B cell (primary cell): Measurements from ENCODE around the gene MCOLN1. TPM values are rescaled to one million over a fixed set of nuclear protein-coding genes. Genes with fewer than 3 reads are reported as not detected.

Experiments used
- ATAC-seq: fragments of 200-7000 bp; cut with Tn5 transposase; one replicate; pipeline ENCODE4 v1.10.0; 2021; ENCODE audit warnings: low read depth, mild to moderate bottlenecking, moderate number of reproducible peaks, moderate library complexity
- CTCF ChIA-PET: fragments of 350-600 bp; sonication (Branson Sonifier 250); formaldehyde crosslinking; loops from one replicate; lab custom pipeline; 2021; ENCODE audit warnings: antibody characterized with exemption, inconsistent platforms; lab: Charles Lee
- POLR2A ChIA-PET: fragments of 350-600 bp; sonication (Branson Sonifier 250); formaldehyde crosslinking; loops from one replicate; lab custom pipeline; 2021; ENCODE audit warnings: antibody characterized with exemption; lab: Charles Lee
- DNase-seq: peaks from one replicate; pipeline ENCODE4 v3.0.0; 2013
- H2AFZ ChIP-seq: 2 replicates; pipeline ENCODE4 v1.6.1; 2012; ENCODE audit warnings: mild to moderate bottlenecking, low read depth, low read length; ENCODE audit not compliant: insufficient read depth, poor library complexity, severe bottlenecking
- H3K27ac ChIP-seq, 2 donors: 1 replicate in 1 of 2; 2 replicates in 1 of 2; pipeline ENCODE4 v1.5.1; 2012 to 2013; ENCODE audit warnings: low read length in 2 of 2, mild to moderate bottlenecking in 2 of 2, moderate library complexity in 1 of 2
- H3K27me3 ChIP-seq, 4 experiments: fragments of 200-600 bp in 1 of 4; sonication (generic) in 1 of 4; replicated peaks in 1 of 4; 1 replicate in 2 of 4; 2 replicates in 2 of 4; pipeline versions ENCODE4 v1.6.1 to v1.7.0; 2013 to 2016; ENCODE audit warnings: low read length in 3 of 4, mild to moderate bottlenecking in 2 of 4, mixed read lengths in 1 of 4, moderate library complexity in 1 of 4; ENCODE audit not compliant: insufficient read depth in 4 of 4, control insufficient read depth in 3 of 4; ENCODE audit errors: control extremely low read depth in 1 of 4
- H3K36me3 ChIP-seq, 2 experiments: replicated peaks in 1 of 2; 1 replicate in 1 of 2; 2 replicates in 1 of 2; pipeline versions ENCODE4 v1.6.1 to v1.7.1; 2013; ENCODE audit warnings: low read length in 1 of 2; ENCODE audit not compliant: insufficient read depth in 2 of 2, control insufficient read depth in 1 of 2; ENCODE audit errors: control extremely low read depth in 1 of 2, extremely low read depth in 1 of 2
- H3K4me1 ChIP-seq, 2 donors: fragments of 200-600 bp in 1 of 2; sonication (generic) in 1 of 2; 1 replicate in 1 of 2; 2 replicates in 1 of 2; pipeline versions ENCODE4 v1.5.1 to v1.6.1; 2013 to 2017; ENCODE audit warnings: low read length in 2 of 2; ENCODE audit not compliant: control insufficient read depth in 2 of 2, insufficient read depth in 2 of 2
- H3K4me2 ChIP-seq: replicated peaks from 2 replicates; pipeline ENCODE3; 2012; ENCODE audit warnings: mild to moderate bottlenecking, low read depth, low read length; ENCODE audit not compliant: poor library complexity, severe bottlenecking
- H3K4me3 ChIP-seq, 5 experiments: fragments of 200-600 bp in 1 of 5; sonication (generic) in 1 of 5; 1 replicate in 3 of 5; 2 replicates in 2 of 5; pipeline versions ENCODE4 v1.5.1 to v1.7.0; 2011 to 2016; ENCODE audit warnings: low read length in 4 of 5, mild to moderate bottlenecking in 4 of 5, low read depth in 2 of 5, control low read depth in 1 of 5, moderate library complexity in 1 of 5; ENCODE audit not compliant: insufficient read depth in 1 of 5; ENCODE audit errors: control extremely low read depth in 1 of 5, extremely low read depth in 1 of 5
- H3K79me2 ChIP-seq: fragments of 200-600 bp; sonication (generic); one replicate; pipeline ENCODE4 v1.6.0; 2016; ENCODE audit warnings: low read length; ENCODE audit not compliant: control insufficient read depth, insufficient read depth
- H3K9ac ChIP-seq: fragments of 200-600 bp; sonication (generic); 2 replicates; pipeline ENCODE4 v1.6.1; 2017; ENCODE audit warnings: mild to moderate bottlenecking, low read length, moderate library complexity
- H3K9me3 ChIP-seq, 3 donors: one replicate each; pipeline versions ENCODE4 v1.6.1 to v1.7.1; 2013; ENCODE audit warnings: low read length in 2 of 3; ENCODE audit not compliant: control insufficient read depth in 2 of 3, insufficient read depth in 1 of 3; ENCODE audit errors: control extremely low read depth in 1 of 3
- H4K20me1 ChIP-seq: 2 replicates; pipeline ENCODE4 v1.6.0; 2012; ENCODE audit warnings: mild to moderate bottlenecking, low read length; ENCODE audit not compliant: insufficient read depth, control insufficient read depth, poor library complexity, severe bottlenecking
- H3K27ac Mint-ChIP-seq: one replicate; pipeline ENCODE4 v1.8.0; 2021; ENCODE audit warnings: mixed read lengths
- H3K27me3 Mint-ChIP-seq: one replicate; pipeline ENCODE4 v1.8.0; 2021; ENCODE audit warnings: mixed read lengths
- H3K4me1 Mint-ChIP-seq: one replicate; pipeline ENCODE4 v1.8.0; 2021; ENCODE audit warnings: mixed read lengths
- H3K4me3 Mint-ChIP-seq: one replicate; pipeline ENCODE4 v1.8.0; 2021; ENCODE audit warnings: mixed read lengths
- H3K9me3 Mint-ChIP-seq: one replicate; pipeline ENCODE4 v1.8.0; 2022; ENCODE audit warnings: mixed read lengths; ENCODE audit not compliant: insufficient read depth
- EZH2 ChIP-seq: IDR thresholded peaks from 2 replicates; pipeline ENCODE4 v1.6.1; 2012; ENCODE audit warnings: borderline replicate concordance, low read depth, mild to moderate bottlenecking, moderate library complexity, low read length; ENCODE audit not compliant: insufficient read depth, poor library complexity, severe bottlenecking
- WGBS: methylation state at CpG from one replicate; pipeline ENCODE4 v1.1.5; 2013; ENCODE audit warnings: missing lambda C conversion rate; ENCODE audit not compliant: insufficient coverage; 5-methylcytosine and 5-hydroxymethylcytosine counted together
- intact Hi-C: fragments of 100-400 bp; cut with micrococcal nuclease; formaldehyde crosslinking; loops from one replicate; pipeline ENCODE4 v1.10.0; 2022
- polyA plus RNA-seq: library from polyadenylated mRNA; depleted of rRNA; stranded (reverse); fragments of >200 nt; gene quantifications from 2 replicates; pipeline ENCODE4 v1.2.3, GENCODE V29; 2012
- total RNA-seq, 2 donors: library from RNA; stranded (reverse); fragments of 120-200 nt in 1 of 2; gene quantifications; 1 replicate in 1 of 2; 2 replicates in 1 of 2; pipeline versions ENCODE4 v1.2.3 to v1.2.4, GENCODE V29; 2013 to 2022
- TF ChIP-seq, protein P1 (sequence below): fragments of 200-600 bp; IDR thresholded peaks from one replicate; pipeline ENCODE4 v1.8.0; 2022; ENCODE audit warnings: antibody characterized with exemption, mild to moderate bottlenecking

MCOLN1 gene
- total and polyA plus RNA-seq, 2 donors (not counting 1 experiment from before 2014, with no cell fraction given), result 12.5 to 19.0 TPM

DNA sequence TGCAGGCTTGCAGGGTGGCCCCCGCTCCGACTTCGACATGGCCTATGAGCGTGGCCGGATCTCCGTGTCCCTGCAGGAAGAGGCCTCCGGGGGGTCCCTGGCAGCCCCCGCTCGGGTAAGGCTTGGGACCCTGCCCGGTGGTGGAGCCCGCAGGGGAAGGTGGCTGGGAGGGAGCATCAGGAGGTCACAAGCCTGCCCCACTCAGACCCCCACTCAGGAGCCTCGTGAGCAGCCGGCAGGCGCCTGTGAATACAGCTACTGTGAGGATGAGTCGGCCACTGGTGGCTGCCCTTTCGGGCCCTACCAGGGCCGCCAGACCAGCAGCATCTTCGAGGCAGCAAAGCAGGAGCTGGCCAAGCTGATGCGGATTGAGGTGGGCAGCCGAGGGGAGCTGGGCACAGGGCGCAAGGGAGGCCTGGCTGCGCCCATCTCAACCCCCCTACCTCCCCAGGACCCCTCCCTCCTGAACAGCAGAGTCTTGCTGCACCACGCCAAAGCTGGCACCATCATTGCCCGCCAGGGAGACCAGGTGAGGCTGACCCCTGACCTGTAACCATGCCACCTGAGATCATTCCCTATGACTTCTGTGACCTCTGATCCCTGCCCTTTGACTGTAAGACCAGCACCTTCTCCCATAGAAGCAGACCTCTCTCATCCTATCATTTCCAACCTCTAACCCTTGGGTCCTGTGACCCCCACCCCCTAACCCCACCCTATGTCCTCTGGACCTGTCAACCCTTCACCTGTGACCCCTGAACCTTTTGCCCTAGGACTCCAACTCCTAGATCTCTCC, 20.3 kb downstream of the MCOLN1 start:
- Histone ChIP-seq H3K4me2 (no peak overlapping the region), H2AFZ (no peak overlapping the region), H3K79me2 (no peaks in the 10 kb centered on the region), H3K4me1 (peaks cover 3 to 24% of the 10 kb centered on the region in 2 donors), H3K4me3 (no peak overlapping the region), H3K9ac (no peak overlapping the region), H4K20me1 (no peaks in the 10 kb centered on the region), H3K27ac (no peak overlapping the region), H3K27me3 (no peaks in the 10 kb centered on the region), H3K36me3 (peaks cover 5 to 43% of the 10 kb centered on the region in 2 experiments), H3K9me3 (no peaks in the 10 kb centered on the region)
- Mint-ChIP-seq H3K27ac (peak overlapping the region; percentile 37), H3K9me3 (no peaks in the 10 kb centered on the region), H3K4me1 (peaks cover 18% of the 10 kb centered on the region), H3K27me3 (no peaks in the 10 kb centered on the region), H3K4me3 (no peak overlapping the region)
- DNase-seq, result peak; percentile 4
- ChIA-PET POLR2A (no interaction called here), CTCF (no interaction called here)
- intact Hi-C loops, result no loop called here
- no peak for ATAC-seq
- no peak for TF ChIP-seq EZH2
- TF ChIP-seq, protein P1, sequence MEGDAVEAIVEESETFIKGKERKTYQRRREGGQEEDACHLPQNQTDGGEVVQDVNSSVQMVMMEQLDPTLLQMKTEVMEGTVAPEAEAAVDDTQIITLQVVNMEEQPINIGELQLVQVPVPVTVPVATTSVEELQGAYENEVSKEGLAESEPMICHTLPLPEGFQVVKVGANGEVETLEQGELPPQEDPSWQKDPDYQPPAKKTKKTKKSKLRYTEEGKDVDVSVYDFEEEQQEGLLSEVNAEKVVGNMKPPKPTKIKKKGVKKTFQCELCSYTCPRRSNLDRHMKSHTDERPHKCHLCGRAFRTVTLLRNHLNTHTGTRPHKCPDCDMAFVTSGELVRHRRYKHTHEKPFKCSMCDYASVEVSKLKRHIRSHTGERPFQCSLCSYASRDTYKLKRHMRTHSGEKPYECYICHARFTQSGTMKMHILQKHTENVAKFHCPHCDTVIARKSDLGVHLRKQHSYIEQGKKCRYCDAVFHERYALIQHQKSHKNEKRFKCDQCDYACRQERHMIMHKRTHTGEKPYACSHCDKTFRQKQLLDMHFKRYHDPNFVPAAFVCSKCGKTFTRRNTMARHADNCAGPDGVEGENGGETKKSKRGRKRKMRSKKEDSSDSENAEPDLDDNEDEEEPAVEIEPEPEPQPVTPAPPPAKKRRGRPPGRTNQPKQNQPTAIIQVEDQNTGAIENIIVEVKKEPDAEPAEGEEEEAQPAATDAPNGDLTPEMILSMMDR, result no peak
- over 99% methylated on average over 18 of the region's 24 CpGs for WGBS

DNA sequence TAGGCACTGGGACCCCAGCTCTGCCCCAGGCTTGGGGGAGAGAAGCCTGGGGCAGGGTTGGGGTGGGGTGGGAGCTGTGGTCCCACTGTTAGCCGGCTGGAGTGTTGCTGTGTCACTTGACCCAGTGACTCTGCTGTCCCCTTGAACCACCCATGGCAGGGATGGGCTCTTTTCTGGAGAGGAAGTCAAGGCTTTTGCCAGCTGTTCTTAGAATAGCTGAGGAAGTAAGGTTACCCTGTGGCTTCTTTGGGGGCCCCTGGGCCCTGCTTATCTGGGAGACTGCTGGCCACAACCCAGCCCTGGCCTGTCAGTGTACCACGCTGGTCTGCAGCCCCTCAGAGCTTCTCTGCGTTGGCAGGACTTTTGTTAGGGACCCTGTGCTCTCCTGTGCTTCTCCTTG, 22.2 kb downstream of the MCOLN1 start:
- Histone ChIP-seq H2AFZ (no peak overlapping the region), H3K4me3 (no peak overlapping the region), H4K20me1 (no peaks in the 10 kb centered on the region), H3K27ac (peak overlapping the region in 1 of 2 donors; percentile 48), H3K9me3 (no peaks in the 10 kb centered on the region), H3K79me2 (no peaks in the 10 kb centered on the region), H3K4me1 (peaks cover 3 to 24% of the 10 kb centered on the region in 2 donors), H3K36me3 (peaks cover 5 to 39% of the 10 kb centered on the region in 2 experiments), H3K27me3 (no peaks in the 10 kb centered on the region), H3K9ac (no peak overlapping the region), H3K4me2 (no peak overlapping the region)
- POLR2A ChIA-PET, result no interaction called here
- H3K4me3 Mint-ChIP-seq, result no peak overlapping the region
- DNase-seq (no peak), ATAC-seq (no peak)
- no peak overlapping the region for H3K27ac Mint-ChIP-seq
- intact Hi-C loops, result no loop called here
- no peaks in the 10 kb centered on the region for H3K9me3 Mint-ChIP-seq
- TF ChIP-seq, protein P1, result no peak
- TF ChIP-seq EZH2, result no peak
- H3K27me3 Mint-ChIP-seq, result no peaks in the 10 kb centered on the region
- CTCF ChIA-PET, result interaction anchor here (0.6 kb wide), 1 partner anchor 486 kb away, joined by 4 read pairs; no protein-coding TSS in a partner anchor
- WGBS, result 5% methylated on average over 3 of the region's 3 CpGs
- H3K4me1 Mint-ChIP-seq, result peaks cover 17% of the 10 kb centered on the region
